Measurements from ENCODE around the gene PTCH1.

PTCH1 gene

DNA sequence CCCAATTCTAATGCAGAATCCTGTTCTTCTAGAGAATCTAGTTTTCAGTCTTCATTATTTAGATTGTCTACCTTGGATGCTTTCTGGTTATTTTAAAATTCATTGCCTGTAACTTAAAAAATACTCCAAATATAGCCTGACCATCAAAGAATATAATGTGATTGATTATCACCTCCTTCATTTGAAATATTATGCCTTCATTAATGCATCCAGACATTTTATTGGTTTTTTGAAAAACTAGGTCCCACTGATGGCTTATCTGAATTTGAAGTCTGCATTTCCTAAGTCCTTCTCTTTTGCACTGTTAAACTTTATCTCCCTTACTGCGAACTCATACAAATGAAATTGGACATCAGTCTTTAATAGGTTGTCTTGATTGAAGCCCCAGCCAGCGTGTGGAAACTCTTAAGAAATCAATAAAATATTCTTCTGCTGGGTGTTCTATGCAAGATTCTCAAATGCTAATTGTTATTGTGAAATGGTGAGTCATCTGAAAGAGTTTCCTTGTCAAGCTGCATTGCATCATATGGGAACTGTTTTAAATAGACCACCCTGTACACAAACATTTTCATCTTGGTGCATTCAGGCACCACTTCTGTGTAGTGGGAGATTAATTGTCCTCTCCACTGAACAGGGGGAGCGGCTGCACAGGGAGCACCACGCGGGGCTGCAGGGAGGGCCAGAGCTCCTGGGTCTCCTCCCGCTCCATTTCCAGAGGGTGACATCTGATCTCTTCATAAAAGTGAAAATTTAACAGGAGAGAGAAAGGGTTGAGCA lies 106.9 kb downstream of the PTCH1 start:
- no peak for DNase-seq (ENCODE audit: low read depth in 2 of 2, low spot score in 1 of 2)

DNA sequence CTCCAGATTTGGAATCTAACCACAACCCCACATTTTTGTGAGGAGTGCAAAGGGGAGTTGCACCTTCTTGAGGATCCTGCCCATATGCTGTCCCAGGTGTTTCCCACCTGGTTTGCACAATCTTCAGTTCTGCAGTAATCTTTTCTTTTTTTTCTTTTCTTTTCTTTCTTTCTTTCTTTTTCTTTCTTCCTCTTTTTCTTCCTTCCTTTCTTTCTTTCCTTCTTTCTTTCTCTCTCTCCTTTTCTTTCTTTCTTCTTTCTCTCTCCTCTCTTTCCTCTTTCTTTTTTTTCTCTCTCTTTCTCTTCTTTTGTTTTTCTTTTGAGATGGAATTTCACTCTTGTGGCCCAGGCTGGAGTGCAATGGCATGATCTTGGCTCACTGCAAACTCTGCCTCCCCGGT lies 109.2 kb downstream of the PTCH1 start:
- no peak for DNase-seq (ENCODE audit: low read depth in 2 of 2, low spot score in 1 of 2)

DNA sequence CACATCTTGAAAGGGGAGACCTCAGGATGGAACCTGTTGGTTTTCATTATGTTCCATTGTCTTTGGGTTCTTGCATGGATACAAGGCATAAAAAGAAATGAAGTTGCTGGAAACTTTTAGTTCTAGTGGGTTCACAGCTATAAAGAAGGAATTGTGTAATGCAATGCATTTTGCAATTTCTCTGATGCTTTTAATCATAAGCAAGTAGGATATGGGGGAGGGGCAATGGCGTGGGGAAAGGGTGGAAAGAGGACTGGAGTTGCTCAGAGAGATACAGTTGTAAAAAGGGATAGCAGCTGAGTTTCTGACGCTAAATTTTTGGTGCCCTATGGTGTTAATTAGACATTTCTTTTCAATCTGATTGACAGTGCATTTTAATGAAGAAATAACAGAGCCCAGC lies 110.7 kb downstream of the PTCH1 start:
- no peak for DNase-seq (ENCODE audit: low read depth in 2 of 2, low spot score in 1 of 2)

DNA sequence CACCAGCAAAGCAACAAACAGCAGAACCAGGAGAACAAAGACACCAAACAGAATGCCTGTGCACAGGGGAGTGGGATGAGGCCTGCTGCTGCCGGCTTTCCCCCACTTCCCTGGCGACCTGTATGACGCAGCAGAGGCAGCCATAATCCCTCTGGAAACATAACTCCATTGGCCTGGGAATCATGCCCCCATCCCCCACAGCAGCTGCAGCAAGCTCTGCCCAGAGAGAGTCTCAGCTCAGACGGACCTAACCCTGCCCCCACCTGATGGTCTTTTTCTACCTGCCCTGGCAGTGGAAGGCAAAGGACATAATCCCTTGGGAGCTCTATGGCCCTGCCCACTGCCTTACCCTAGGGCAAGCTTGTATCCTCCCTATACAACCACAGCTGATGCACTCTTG lies 117.5 kb downstream of the PTCH1 start:
- DNase-seq (ENCODE audit: low read depth in 2 of 2, low spot score in 1 of 2), result no peak

All from stimulated activated CD8-positive, alpha-beta memory T cell treated with anti-CD3 and anti-CD28 coated beads, Interleukin-4, amount 100 ng/mL, for 1 hour (primary cell).